Fibroblast of upper back skin (primary cell): ENCODE results near the gene SLC18A2.
A peak's percentile ranks its signal among the peaks of the same experiment; 100 is the strongest.
"Not testable (repeated sequence)": the region's sequence is repeated elsewhere in the genome, so short reads cannot be mapped to it uniquely, and the experiment has no call there.

Source experiments
- DNase-seq: peaks from one replicate; pipeline ENCODE4 v3.0.0-alpha.2; 2013

Gene SLC18A2

GRCh38 chr10:117266400-117266799 is 25.5 kb downstream of the SLC18A2 start:
- no peak for DNase-seq

- DNase-seq = no peak
These were observed 25.9 kb downstream of the SLC18A2 start for GRCh38 chr10:117266812-117267211.

- DNase-seq = no peak
These were observed 27.3 kb downstream of the SLC18A2 start for GRCh38 chr10:117268258-117268657.

- DNase-seq = no peak
These were observed 28.0 kb downstream of the SLC18A2 start for GRCh38 chr10:117268907-117269306.

- DNase-seq = peak; percentile 51
These were observed 30.5 kb downstream of the SLC18A2 start for GRCh38 chr10:117271427-117271826.

GRCh38 chr10:117272195-117273076 is 31.5 kb downstream of the SLC18A2 start:
- DNase-seq = no peak

GRCh38 chr10:117273980-117274379 is 33.1 kb downstream of the SLC18A2 start:
- DNase-seq = no peak

- no peak for DNase-seq
These were observed 33.6 kb downstream of the SLC18A2 start for GRCh38 chr10:117274509-117274908.

GRCh38 chr10:117275121-117275520 is 34.2 kb downstream of the SLC18A2 start:
- DNase-seq = no peak

GRCh38 chr10:117277675-117278074 is 36.8 kb downstream of the SLC18A2 start:
- DNase-seq = no peak

GRCh38 chr10:117284716-117285494 is 44.0 kb downstream of the SLC18A2 start:
- no peak for DNase-seq

- not testable (repeated sequence) for DNase-seq
These were observed 50.0 kb downstream of the SLC18A2 start for GRCh38 chr10:117290872-117291271.

GRCh38 chr10:117294039-117294645 is 53.2 kb downstream of the SLC18A2 start:
- no peak for DNase-seq

GRCh38 chr10:117294735-117295134 is 53.8 kb downstream of the SLC18A2 start:
- no peak for DNase-seq

GRCh38 chr10:117298219-117298618 is 57.3 kb downstream of the SLC18A2 start:
- DNase-seq = no peak

- no peak for DNase-seq
These were observed 58.5 kb downstream of the SLC18A2 start for GRCh38 chr10:117299435-117299834.

- DNase-seq = no peak
These were observed 59.8 kb downstream of the SLC18A2 start for GRCh38 chr10:117300671-117301070.

GRCh38 chr10:117303451-117303850 is 62.5 kb downstream of the SLC18A2 start:
- DNase-seq = not testable (repeated sequence)

GRCh38 chr10:117306674-117307073 is 65.8 kb downstream of the SLC18A2 start:
- DNase-seq = no peak

- DNase-seq = no peak
These were observed 70.3 kb downstream of the SLC18A2 start for GRCh38 chr10:117311261-117311660.

GRCh38 chr10:117312430-117312829 is 71.5 kb downstream of the SLC18A2 start:
- DNase-seq = no peak

GRCh38 chr10:117313641-117314040 is 72.7 kb downstream of the SLC18A2 start:
- no peak for DNase-seq

GRCh38 chr10:117316701-117317100 is 75.8 kb downstream of the SLC18A2 start:
- no peak for DNase-seq

- no peak for DNase-seq
These were observed 78.0 kb downstream of the SLC18A2 start for GRCh38 chr10:117318909-117319308.
